ENCODE results near the gene MAPK8IP2. TPM values are rescaled to one million over a fixed set of nuclear protein-coding genes. Genes with fewer than 3 reads are reported as not detected.

The MAPK8IP2 gene
- total RNA-seq, 1 experiment from 2014 or later = 6.4 TPM

- TF ChIP-seq CBX3 (IDR thresholded peaks at IDR 0.05; ENCODE audit: low read depth) (no peak), ELF1 (IDR thresholded peaks at IDR 0.05; ENCODE audit: borderline replicate concordance, low read depth) (no peak), JUND (IDR thresholded peaks at IDR 0.05) (no peak)
- Histone ChIP-seq H3K79me2 (ENCODE audit: insufficient read depth, low read length) (no peaks in the 10 kb centered on the region), H3K36me3 (ENCODE audit: control insufficient read depth in 1 of 2, insufficient read depth in 2 of 2, low read length in 2 of 2) (no peaks in the 10 kb centered on the region; a peak in 2 of 4 replicates), H3K9me2 (ENCODE audit: insufficient read depth) (no peaks in the 10 kb centered on the region), H3K9ac (ENCODE audit: low read length) (no peak overlapping the region), H3K9me3 (ENCODE audit: control insufficient read depth in 1 of 2, insufficient read depth in 1 of 2, low read depth in 1 of 2, low read length in 2 of 2) (no peaks in the 10 kb centered on the region), H3K4me2 (ENCODE audit: low read length) (no peak overlapping the region), H4K20me1 (ENCODE audit: insufficient read depth) (no peaks in the 10 kb centered on the region), H3K27ac (ENCODE audit: low read depth, low read length) (no peak overlapping the region), H3K4me3 (replicated peaks in 1 of 2; ENCODE audit: low read depth in 1 of 2, low read length in 2 of 2) (no peak overlapping the region), H2AFZ (ENCODE audit: low read depth, low read length, poor library complexity, severe bottlenecking) (no peak overlapping the region), H3K4me1 (ENCODE audit: control insufficient read depth in 1 of 2, insufficient read depth in 2 of 2, low read length in 2 of 2) (peaks cover 0 to 4% of the 10 kb centered on the region in 2 experiments; a peak in 1 of 4 replicates), H3K27me3 (ENCODE audit: insufficient read depth, low read length) (no peaks in the 10 kb centered on the region)
- ChIA-PET POLR2A (interaction anchor here (1.0 kb wide), 1 partner anchor 12 kb away, joined by 4 read pairs; the partner anchor contains the start of gene SYCE3), RAD21 (ENCODE audit: low non-redundant PET in 1 of 2, low total read pairs in 2 of 2, uncharacterized antibody in 2 of 2, unreplicated experiment in 2 of 2) (interaction anchor here (0.7 to 1.8 kb wide), 4 partner anchors 12 to 45 kb away, joined by 3 to 4 read pairs (median 4); partner anchors contain the start of gene SYCE3 (in 1 of the 2)), CTCF (interaction anchor here (1.2 to 2.8 kb wide), 2 partner anchors 12 to 45 kb away, joined by 6 to 16 read pairs; partner anchors contain the start of gene SYCE3)
- BruUV-seq (replicated peaks) = no TSS peak
- no peak for ATAC-seq
- DNase-seq (ENCODE audit: low read depth, low spot score) = no peak
- intact Hi-C loops (cut with micrococcal nuclease) = no loop called here
Observed at GRCh38 chr22:50575426-50575941, 25.1 kb upstream of the MAPK8IP2 start.

GRCh38 chr22:50576070-50576469, 24.5 kb upstream of the MAPK8IP2 start:
- Histone ChIP-seq H3K9ac (ENCODE audit: low read length) (no peak overlapping the region), H3K27me3 (ENCODE audit: insufficient read depth, low read length) (no peaks in the 10 kb centered on the region), H2AFZ (ENCODE audit: low read depth, low read length, poor library complexity, severe bottlenecking) (no peak overlapping the region), H3K4me1 (ENCODE audit: control insufficient read depth in 1 of 2, insufficient read depth in 2 of 2, low read length in 2 of 2) (peaks cover 0 to 5% of the 10 kb centered on the region in 2 experiments; a peak in 2 of 4 replicates), H3K9me3 (ENCODE audit: control insufficient read depth in 1 of 2, insufficient read depth in 1 of 2, low read depth in 1 of 2, low read length in 2 of 2) (no peaks in the 10 kb centered on the region), H3K4me2 (ENCODE audit: low read length) (no peak overlapping the region), H3K36me3 (ENCODE audit: control insufficient read depth in 1 of 2, insufficient read depth in 2 of 2, low read length in 2 of 2) (no peaks in the 10 kb centered on the region; a peak in 2 of 4 replicates), H3K79me2 (ENCODE audit: insufficient read depth, low read length) (no peaks in the 10 kb centered on the region), H4K20me1 (ENCODE audit: insufficient read depth) (no peaks in the 10 kb centered on the region), H3K9me2 (ENCODE audit: insufficient read depth) (no peaks in the 10 kb centered on the region), H3K27ac (ENCODE audit: low read depth, low read length) (no peak overlapping the region), H3K4me3 (replicated peaks in 1 of 2; ENCODE audit: low read depth in 1 of 2, low read length in 2 of 2) (no peak overlapping the region)
- ChIA-PET POLR2A (no interaction called here), CTCF (interaction anchor here (2.8 kb wide), 1 partner anchor 45 kb away, joined by 16 read pairs; no protein-coding TSS in a partner anchor), RAD21 (ENCODE audit: low non-redundant PET in 1 of 2, low total read pairs in 2 of 2, uncharacterized antibody in 2 of 2, unreplicated experiment in 2 of 2) (interaction anchor here (0.7 to 1.8 kb wide), 4 partner anchors 13 to 45 kb away, joined by 3 to 4 read pairs (median 4); partner anchors contain the start of gene SYCE3 (in 1 of the 2))
- DNase-seq (ENCODE audit: low read depth, low spot score) (peak; percentile 52), ATAC-seq (peak; percentile 81)
- TF ChIP-seq CTCF (IDR thresholded peaks at IDR 0.05 in 2 of 3, conservative IDR thresholded peaks at IDR 0.05 in 1 of 3; ENCODE audit: borderline replicate concordance in 1 of 3, insufficient read depth in 1 of 3, low read depth in 2 of 3, low read length in 2 of 3) (peak; percentile 56 to 98 (median 69)), RAD21 (IDR thresholded peaks at IDR 0.05; ENCODE audit: low read depth) (peak; percentile 94), EZH2 (IDR thresholded peaks at IDR 0.05) (no peak)
- BruUV-seq (replicated peaks) = no TSS peak
- intact Hi-C loops (cut with micrococcal nuclease) = loop anchor here (1.0 kb wide), 2 partner anchors 44 to 115 kb away; no protein-coding TSS in a partner anchor
